HG02938 (cell line): Measurements from ENCODE around the gene FAP.

Experiments
- ATAC-seq: cut with Tn5 transposase; IDR thresholded peaks from one replicate; pipeline ENCODE4 v1.9.1; 2021; ENCODE audit warnings: mild to moderate bottlenecking, moderate library complexity; ENCODE audit not compliant: unreplicated experiment

Gene FAP

DNA sequence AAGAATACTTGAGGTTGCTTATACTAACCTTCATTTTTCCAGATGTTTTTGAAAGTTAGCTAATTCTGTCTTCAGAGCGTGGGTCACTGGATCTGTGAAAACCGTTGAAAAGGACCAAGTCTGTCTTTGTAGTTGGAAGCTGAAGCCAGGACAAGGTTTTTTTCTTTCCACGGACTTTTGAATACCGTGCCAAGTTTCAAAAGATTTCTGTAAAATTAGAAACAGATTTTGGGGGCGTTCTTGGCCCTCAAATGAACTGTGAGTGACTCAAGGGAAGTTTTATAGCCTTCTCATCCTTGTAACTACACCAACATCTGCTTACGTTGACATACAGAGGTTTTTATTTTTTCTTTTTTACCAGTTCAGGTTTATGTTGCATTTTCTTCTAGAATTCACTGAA is at the start of gene FAP:
Gene FAP, minus strand, starts transcription at position 152 of the 400 bp plus-strand sequence. Its CDS starts 118 bp downstream, at position 34.
- ATAC-seq, result no peak

GRCh38 chr2:162291748-162292147 is 48.5 kb upstream of the FAP start:
- ATAC-seq, result no peak

DNA sequence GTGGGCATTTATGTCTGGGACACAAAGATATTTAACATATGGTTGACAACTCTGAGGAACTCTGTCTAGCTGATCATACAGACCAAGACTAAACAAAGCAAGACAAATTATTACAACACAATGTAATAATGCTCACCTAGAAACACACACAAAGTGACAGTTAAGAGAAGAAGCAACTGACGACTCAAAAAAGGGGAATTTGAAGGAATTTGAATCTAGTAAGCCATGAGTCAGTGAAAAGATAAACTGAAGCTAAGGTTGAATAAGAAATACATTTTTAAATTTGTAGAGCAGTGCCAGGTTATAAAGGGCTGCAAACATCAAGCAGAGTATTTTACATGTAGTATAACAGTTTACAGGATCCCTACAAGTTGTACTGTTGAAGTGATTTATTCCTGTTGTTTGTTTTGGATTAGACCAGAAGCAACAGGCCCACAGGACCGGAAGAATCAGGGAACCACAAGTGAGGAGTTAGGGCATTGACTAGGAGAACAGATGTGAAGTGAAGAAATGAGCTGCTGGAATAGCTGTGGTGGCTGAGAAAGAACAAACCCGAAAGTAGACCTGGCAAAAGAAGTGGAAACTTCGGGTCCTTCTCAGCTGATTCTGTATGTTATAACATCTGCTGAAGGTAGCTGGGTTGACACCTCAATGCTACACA is 39.6 kb upstream of the FAP start:
- ATAC-seq, result no peak

DNA sequence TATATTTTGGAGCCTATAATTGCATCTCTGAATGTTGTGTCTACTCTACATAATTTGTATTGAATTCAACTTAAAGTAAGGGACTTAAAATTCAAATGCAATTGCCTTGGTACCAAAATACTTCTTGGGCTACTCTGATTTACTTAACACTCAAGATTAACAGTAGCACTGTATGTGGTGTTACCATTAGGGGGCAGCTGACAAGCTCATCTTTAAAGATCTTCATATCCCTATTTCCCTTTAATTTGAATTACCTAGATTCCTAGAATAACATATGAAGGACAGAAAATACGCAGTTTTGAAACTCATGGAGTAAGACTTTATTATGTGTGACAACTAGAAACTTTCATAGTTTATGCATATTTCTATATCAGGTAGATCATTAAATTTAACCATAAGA is 37.4 kb upstream of the FAP start:
- no peak for ATAC-seq

DNA sequence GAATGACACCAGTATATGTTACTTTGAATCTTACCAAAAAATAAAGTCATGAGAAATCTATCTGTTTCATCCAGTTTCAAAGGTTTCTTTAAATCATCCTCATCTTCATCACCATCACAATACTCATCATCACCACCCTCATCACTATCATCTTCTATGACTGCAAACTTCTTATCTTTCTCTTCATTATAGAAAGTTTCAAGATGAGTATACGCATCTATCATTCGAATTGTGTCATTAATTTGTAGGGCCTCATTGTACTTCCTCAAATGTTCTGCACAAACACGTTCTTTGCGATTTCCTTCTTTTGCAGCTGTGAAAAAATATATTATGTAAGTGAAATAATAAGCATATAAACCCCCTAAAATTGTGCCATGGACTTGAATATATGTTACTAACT is 34.1 kb upstream of the FAP start:
- ATAC-seq, result no peak

GRCh38 chr2:162267996-162268395 is 24.8 kb upstream of the FAP start:
- ATAC-seq, result no peak

GRCh38 chr2:162267496-162267895 is 24.3 kb upstream of the FAP start:
- no peak for ATAC-seq

- no peak for ATAC-seq
These were observed 23.2 kb upstream of the FAP start for GRCh38 chr2:162266460-162266760.

DNA sequence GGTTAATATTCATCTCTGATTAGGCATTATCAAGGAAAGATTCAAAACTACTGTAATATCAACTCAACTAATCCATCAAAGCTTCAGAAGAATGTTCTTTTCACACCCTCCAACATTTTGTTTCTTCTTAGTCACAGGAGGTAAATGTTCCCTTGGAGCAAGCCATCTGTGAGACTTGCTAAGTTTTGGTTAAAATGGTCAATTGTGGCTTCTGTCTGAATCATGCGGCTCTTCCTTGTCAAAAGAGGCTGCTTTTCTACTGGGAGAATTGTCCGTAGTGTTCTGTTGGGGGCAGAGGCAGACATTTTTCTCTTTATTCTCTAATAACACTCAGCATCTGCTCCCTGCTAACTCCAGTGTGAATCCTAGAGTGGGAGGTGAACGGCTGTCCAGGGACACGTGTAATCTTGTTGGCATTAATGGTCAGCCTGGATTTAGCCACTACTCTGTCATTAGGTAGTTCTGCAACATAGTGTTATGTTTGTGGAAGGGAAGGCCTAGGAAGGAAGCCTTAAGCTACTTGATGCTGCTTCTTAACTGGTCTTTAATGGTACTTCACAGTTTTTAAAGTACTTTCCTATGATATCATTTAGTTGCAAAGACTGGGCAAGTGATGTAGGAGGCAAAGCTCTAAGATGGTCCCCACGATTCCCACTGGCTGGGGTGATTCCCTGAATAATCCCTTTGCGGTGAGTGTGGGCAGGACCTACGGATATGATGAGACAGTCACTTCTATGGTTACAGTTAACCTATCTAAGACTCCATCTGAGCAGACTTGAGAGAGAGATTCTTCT is 22.6 kb upstream of the FAP start:
- ATAC-seq, result no peak

GRCh38 chr2:162261032-162261945 is 18.0 kb upstream of the FAP start:
- peak; percentile 70 for ATAC-seq

GRCh38 chr2:162258686-162259085 is 15.4 kb upstream of the FAP start:
- no peak for ATAC-seq

GRCh38 chr2:162258169-162258568 is 14.9 kb upstream of the FAP start:
- no peak for ATAC-seq

- ATAC-seq, result no peak
These were observed 14.2 kb upstream of the FAP start for GRCh38 chr2:162257425-162257824.

DNA sequence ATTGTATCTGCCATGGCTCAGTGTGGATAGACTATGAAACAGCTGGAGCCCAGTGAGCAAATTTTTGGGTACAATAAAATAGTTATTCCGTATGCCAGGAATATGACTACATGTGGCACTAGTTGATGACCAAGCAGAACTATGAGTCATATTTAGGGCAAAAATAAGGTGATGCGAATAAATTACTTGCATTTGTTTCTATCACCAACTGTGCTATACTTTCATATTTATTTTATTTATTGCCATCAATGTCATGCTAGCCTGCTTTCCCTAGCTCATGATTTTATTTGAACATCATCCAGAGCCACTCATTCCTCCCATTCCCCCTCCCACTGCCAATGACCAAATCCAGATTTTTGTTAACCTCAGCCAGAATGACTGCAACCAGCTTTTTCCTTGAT is 13.3 kb upstream of the FAP start:
- no peak for ATAC-seq

DNA sequence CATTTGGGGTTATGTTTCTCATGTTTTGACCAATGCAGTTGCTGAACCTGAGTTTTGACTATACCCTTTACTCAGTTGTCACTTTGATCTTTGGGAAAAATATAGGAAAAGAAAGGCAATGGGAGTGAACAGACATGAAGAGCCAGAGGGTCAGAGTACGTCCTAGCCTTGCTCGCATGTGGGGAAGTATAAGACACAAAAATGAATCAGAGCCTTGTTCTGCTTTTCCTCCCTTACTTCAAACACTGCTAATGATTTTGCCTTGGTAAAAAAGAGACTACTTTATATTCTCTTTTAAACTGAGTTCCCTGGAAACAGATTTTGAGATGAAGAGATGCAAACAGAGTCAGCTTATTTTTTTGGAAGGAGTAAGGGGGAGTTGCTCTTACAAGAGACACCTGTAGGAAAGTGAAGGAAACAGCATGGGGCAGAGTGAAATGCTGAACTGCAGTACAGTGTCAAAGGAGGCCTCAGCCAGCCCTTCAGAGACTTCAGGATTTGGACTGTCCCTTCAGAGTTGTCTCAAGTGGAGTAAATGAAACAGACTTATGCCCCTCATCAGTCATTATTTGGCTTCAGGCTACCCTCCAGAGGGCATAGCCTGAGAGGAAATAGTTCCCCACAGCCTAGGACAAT is 11.1 kb upstream of the FAP start:
- no peak for ATAC-seq

- ATAC-seq, result no peak
These were observed 10.2 kb upstream of the FAP start for GRCh38 chr2:162253435-162253834.

DNA sequence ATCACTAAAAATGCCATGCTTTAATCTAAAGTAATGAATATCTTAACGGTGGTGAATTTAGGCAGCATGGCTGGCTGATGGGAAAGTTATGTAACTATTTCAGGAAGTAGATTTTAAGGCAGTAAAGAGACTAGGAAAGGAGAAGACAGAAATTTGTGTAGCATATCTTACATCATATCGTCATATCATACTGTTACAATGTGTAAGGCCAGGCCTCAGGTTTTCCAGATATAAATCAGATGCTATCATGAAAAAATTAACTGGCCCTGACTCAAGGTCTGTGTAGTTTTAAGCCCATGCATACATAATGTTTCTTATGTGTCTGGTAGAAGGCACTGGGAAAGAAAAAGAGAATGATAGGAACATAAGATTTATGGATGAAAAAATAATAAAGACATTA is 8.9 kb upstream of the FAP start:
- no peak for ATAC-seq

- no peak for ATAC-seq
These were observed 2.5 kb upstream of the FAP start for GRCh38 chr2:162245781-162246180.

GRCh38 chr2:162245061-162245460 is 1.8 kb upstream of the FAP start:
- ATAC-seq, result no peak

GRCh38 chr2:162244541-162245031 is 1.3 kb upstream of the FAP start:
- no peak for ATAC-seq

DNA sequence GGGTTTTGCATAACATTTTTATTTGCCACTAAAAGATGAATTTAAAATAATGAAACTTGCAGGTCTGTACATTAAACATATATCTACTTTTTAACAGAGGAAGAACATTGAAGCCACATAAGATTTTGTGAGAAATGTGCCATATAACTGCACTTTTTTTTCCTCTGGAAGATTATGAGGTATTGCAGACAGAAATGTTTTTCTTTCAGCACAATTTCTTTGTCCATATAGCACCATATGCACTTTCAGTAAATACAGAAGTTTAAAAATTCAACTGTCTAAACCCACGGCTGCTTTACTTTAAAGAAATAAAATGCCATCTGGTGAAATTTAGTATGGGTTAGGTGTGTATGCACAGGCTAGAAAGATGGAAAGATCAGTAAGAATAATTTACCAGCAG is 470 bp upstream of the FAP start:
- ATAC-seq, result no peak
